Transverse colon (tissue), 4 donors: ENCODE data around the gene CCNI2. TPM values are rescaled to one million over a fixed set of nuclear protein-coding genes. Genes with fewer than 3 reads are reported as not detected.
"Not testable (repeated sequence)": the region's sequence is repeated elsewhere in the genome, so short reads cannot be mapped to it uniquely, and the experiment has no call there.

Experiments
- DNase-seq: peaks from one replicate; pipeline ENCODE4 v3.0.0-alpha.2; 2019
- H3K27ac ChIP-seq, 4 donors: fragments of 200-600 bp; sonication (generic); 2 replicates each; pipeline ENCODE4 v1.5.1; 2016 to 2018; ENCODE audit warnings: inconsistent platforms in 4 of 4
- H3K27me3 ChIP-seq: fragments of 200-600 bp; sonication (generic); 2 replicates; pipeline ENCODE4 v1.5.1; 2017; ENCODE audit warnings: inconsistent platforms
- H3K36me3 ChIP-seq, 4 donors: fragments of 200-600 bp; sonication (generic); 2 replicates each; pipeline ENCODE4 v1.5.1; 2017 to 2019; ENCODE audit warnings: inconsistent platforms in 4 of 4
- H3K4me1 ChIP-seq, 4 donors: fragments of 200-600 bp; sonication (generic); 2 replicates each; pipeline ENCODE4 v1.5.1; 2017 to 2020; ENCODE audit warnings: inconsistent platforms in 4 of 4
- H3K4me3 ChIP-seq, 4 donors: fragments of 200-600 bp; sonication (generic); 1 replicate in 1 of 4; 2 replicates in 3 of 4; pipeline versions ENCODE4 v1.5.1 to v1.6.1; 2017 to 2019; ENCODE audit warnings: inconsistent platforms in 4 of 4
- H3K9me3 ChIP-seq, 2 donors: fragments of 200-600 bp; sonication (generic); 2 replicates each; pipeline ENCODE4 v1.5.1; 2017 to 2019; ENCODE audit warnings: inconsistent platforms in 2 of 2
- CTCF ChIP-seq, 5 experiments: fragments of 200-600 bp in 3 of 5; fragments of 450-650 bp in 2 of 5; sonication (generic) in 3 of 5; IDR thresholded peaks; 1 replicate in 2 of 5; 2 replicates in 3 of 5; pipeline ENCODE4 v1.5.1; 2016 to 2017; ENCODE audit warnings: antibody characterized with exemption in 5 of 5, inconsistent platforms in 3 of 5, mild to moderate bottlenecking in 2 of 5, moderate library complexity in 1 of 5
- EP300 ChIP-seq: sonication (generic); formaldehyde crosslinking; IDR thresholded peaks from one replicate; pipeline ENCODE4 v1.6.1; 2017; ENCODE audit warnings: antibody characterized with exemption, low read depth
- POLR2A ChIP-seq: fragments of 450-650 bp; IDR thresholded peaks from one replicate; pipeline ENCODE4 v1.6.1; 2016; ENCODE audit warnings: antibody characterized with exemption, mild to moderate bottlenecking, moderate library complexity
- POLR2AphosphoS5 ChIP-seq, 3 donors: sonication (generic); formaldehyde crosslinking; IDR thresholded peaks; one replicate each; pipeline ENCODE4 v1.6.1; 2016; ENCODE audit warnings: antibody characterized with exemption in 3 of 3
- WGBS, 2 donors: methylation state at CpG; one replicate each; pipeline ENCODE4 v1.1.5; 2018; ENCODE audit warnings: low coverage in 1 of 2; 5-methylcytosine and 5-hydroxymethylcytosine counted together
- in situ Hi-C, 4 donors: fragments of 200-750 bp; cut with MboI; loops; one replicate each; pipeline versions ENCODE4 v1.15.0 to v1.15.1; 2017; ENCODE audit warnings: low sequenced_read_pairs in 3 of 4, low pct_ligation_motif_present in 1 of 4, low pct_unique_long_range_greater_than_20kb in 1 of 4
- intact Hi-C: fragments of 100-400 bp; cut with DNase I; formaldehyde crosslinking; loops from one replicate; pipeline ENCODE4 v1.15.1; 2023; ENCODE audit warnings: low total_unique reads
- total RNA-seq, 4 donors: library from RNA; depleted of rRNA; stranded (reverse); fragments of >200 nt; gene quantifications; one replicate each; pipeline ENCODE4 v1.1.0, GENCODE V29; 2016

CCNI2 gene
- total RNA-seq, 4 donors from 2014 or later, result 3.0 to 13.0 (median 7.1) TPM

- Histone ChIP-seq H3K9me3 (no peaks in the 10 kb centered on the region), H3K4me3 (no peak overlapping the region), H3K27ac (no peak overlapping the region), H3K4me1 (no peaks in the 10 kb centered on the region), H3K27me3 (no peaks in the 10 kb centered on the region), H3K36me3 (no peaks in the 10 kb centered on the region)
- WGBS, 2 donors, result 89% methylated on average over 2 of the region's 2 CpGs; no CpG with 5 or more reads in 1 of the 2 donors
- no peak for DNase-seq
- TF ChIP-seq POLR2A, result no peak
- TF ChIP-seq EP300, result no peak
- no peak for TF ChIP-seq POLR2AphosphoS5 (IDR thresholded peaks at IDR 0.05)
- TF ChIP-seq CTCF (IDR thresholded peaks at IDR 0.05), result no peak
- intact Hi-C loops, result no loop called here
- in situ Hi-C loops, result loop anchor here in 2 of 4 donors (25.0 kb wide), 1 partner anchor 413 kb away; no protein-coding TSS in a partner anchor
Measured at GRCh38 chr5:132800545-132800944, 53.3 kb downstream of the CCNI2 start.

- no peaks in the 10 kb centered on the region for H3K36me3 ChIP-seq
- 72 to 80% methylated on average over 5 of the region's 5 CpGs for WGBS, 2 donors
- in situ Hi-C loops (loop anchor here in 2 of 4 donors (25.0 kb wide), 1 partner anchor 415 kb away; no protein-coding TSS in a partner anchor), intact Hi-C loops (no loop called here)
- H3K4me1 ChIP-seq, result peaks cover 0 to 10% (median 4%) of the 10 kb centered on the region in 4 donors
- TF ChIP-seq POLR2A (no peak), EP300 (no peak), CTCF (IDR thresholded peaks at IDR 0.05) (no peak), POLR2AphosphoS5 (IDR thresholded peaks at IDR 0.05) (no peak)
- H3K9me3 ChIP-seq, result no peaks in the 10 kb centered on the region
- H3K4me3 ChIP-seq, result no peak overlapping the region
- no peak for DNase-seq
- H3K27me3 ChIP-seq, result no peaks in the 10 kb centered on the region
- no peak overlapping the region for H3K27ac ChIP-seq
Measured at GRCh38 chr5:132802044-132802684, 54.9 kb downstream of the CCNI2 start.

GRCh38 chr5:132802685-132803066, 55.5 kb downstream of the CCNI2 start:
- H3K36me3 ChIP-seq, H3K9me3 ChIP-seq, H3K27ac ChIP-seq, H3K27me3 ChIP-seq, intact Hi-C loops, DNase-seq, H3K4me3 ChIP-seq, H3K4me1 ChIP-seq: not testable (repeated sequence)
- in situ Hi-C loops, result loop anchor here in 2 of 4 donors (25.0 kb wide), 1 partner anchor 415 kb away; no protein-coding TSS in a partner anchor
- 80 to 86% methylated on average over 2 to 5 of the region's 5 CpGs for WGBS, 2 donors

Other genes with a start within 250 kb of the CCNI2 start
- not detected for gene IL5, start 203.9 kb upstream of the CCNI2 start, total RNA-seq
- 10 to 100 TPM; 35.8 to 47.5 (median 41.3) TPM for gene RAD50, start 190.4 kb upstream of the CCNI2 start, total RNA-seq
- not detected for gene IL13, start 89.3 kb upstream of the CCNI2 start, total RNA-seq
- gene IL4, start 73.4 kb upstream of the CCNI2 start, total RNA-seq, result not detected
- 1 to 10 TPM; 1.9 to 7.0 (median 2.8) TPM for gene KIF3A, start 9.9 kb upstream of the CCNI2 start, total RNA-seq
- gene SEPTIN8, start 29.8 kb downstream of the CCNI2 start, total RNA-seq, result 10 to 100 TPM; 38.4 to 70.7 (median 53.5) TPM
- 10 to 100 TPM; 35.2 to 93.5 (median 76.0) TPM for gene SOWAHA, start 65.9 kb downstream of the CCNI2 start, total RNA-seq
- 100 to 1,000 TPM in 1 of 4 donors, 10 to 100 TPM in 3; 65.3 to 244 (median 77.3) TPM for gene SHROOM1, start 83.2 kb downstream of the CCNI2 start, total RNA-seq
- under 1 TPM in 2 of 4 donors, not detected in 2; 0.27 to 0.79 TPM for gene GDF9, start 119.0 kb downstream of the CCNI2 start, total RNA-seq
- 100 to 1,000 TPM; 117 to 311 (median 239) TPM for gene UQCRQ, start 119.2 kb downstream of the CCNI2 start, total RNA-seq
- gene LEAP2, start 126.2 kb downstream of the CCNI2 start, total RNA-seq, result 1 to 10 TPM in 3 of 4 donors, under 1 TPM in 1; 0.20 to 5.9 (median 5.1) TPM
- gene AFF4, start 216.2 kb downstream of the CCNI2 start, total RNA-seq, result 100 to 1,000 TPM in 2 of 4 donors, 10 to 100 TPM in 2; 66.1 to 122 (median 85.1) TPM